H9 (cell line): Measurements from ENCODE around the gene PLEK. TPM values are rescaled to one million over a fixed set of nuclear protein-coding genes. Genes with fewer than 3 reads are reported as not detected.
"Not testable (repeated sequence)": the region's sequence is repeated elsewhere in the genome, so short reads cannot be mapped to it uniquely, and the experiment has no call there.

Experiments
- DNase-seq: peaks from one replicate; pipeline ENCODE4 v3.0.0-alpha.2; 2017
- H2AFZ ChIP-seq: one replicate; pipeline ENCODE4 v1.6.1; 2013; ENCODE audit warnings: mild to moderate bottlenecking, low read length, control low read depth, moderate library complexity
- H2AK5ac ChIP-seq: 2 replicates; pipeline ENCODE4 v1.6.1; 2013; ENCODE audit warnings: low read length, control low read depth, mixed read lengths; ENCODE audit not compliant: insufficient read length
- H2BK120ac ChIP-seq: one replicate; pipeline ENCODE4 v1.6.1; 2013; ENCODE audit warnings: low read depth, mild to moderate bottlenecking, low read length, control low read depth, inconsistent platforms; ENCODE audit not compliant: poor library complexity, severe bottlenecking
- H2BK12ac ChIP-seq: 2 replicates; pipeline ENCODE4 v1.6.1; 2013; ENCODE audit warnings: low read length, control low read depth, mixed read lengths, low read depth; ENCODE audit not compliant: insufficient read length
- H2BK15ac ChIP-seq: 2 replicates; pipeline ENCODE4 v1.6.1; 2013; ENCODE audit warnings: low read depth, low read length, control low read depth
- H2BK20ac ChIP-seq: one replicate; pipeline ENCODE4 v1.6.1; 2013; ENCODE audit warnings: low read depth, mild to moderate bottlenecking, low read length, control low read depth, inconsistent platforms; ENCODE audit not compliant: poor library complexity, severe bottlenecking
- H2BK5ac ChIP-seq: 2 replicates; pipeline ENCODE4 v1.6.1; 2013; ENCODE audit warnings: low read length, control low read depth, mixed read lengths; ENCODE audit not compliant: insufficient read length
- H3K14ac ChIP-seq: 2 replicates; pipeline ENCODE4 v1.6.1; 2013; ENCODE audit warnings: low read length, control low read depth; ENCODE audit not compliant: insufficient read depth
- H3K18ac ChIP-seq: 2 replicates; pipeline ENCODE4 v1.6.1; 2013; ENCODE audit warnings: low read depth, mild to moderate bottlenecking, mixed read lengths, low read length, control low read depth; ENCODE audit not compliant: insufficient read length
- H3K23ac ChIP-seq: 2 replicates; pipeline ENCODE4 v1.6.1; 2013; ENCODE audit warnings: low read length, control low read depth, mixed read lengths, low read depth; ENCODE audit not compliant: insufficient read length
- H3K23me2 ChIP-seq: 2 replicates; pipeline ENCODE4 v1.6.1; 2013; ENCODE audit warnings: low read depth, mild to moderate bottlenecking, mixed read lengths, low read length, control low read depth; ENCODE audit not compliant: insufficient read length, poor library complexity, severe bottlenecking
- H3K27ac ChIP-seq: 2 replicates; pipeline ENCODE4 v1.5.1; 2013; ENCODE audit warnings: low read length, control low read depth, mixed read lengths, low read depth; ENCODE audit not compliant: insufficient read length
- H3K27me3 ChIP-seq: 2 replicates; pipeline ENCODE4 v1.6.1; 2013; ENCODE audit warnings: low read length, control low read depth, inconsistent platforms; ENCODE audit not compliant: insufficient read depth
- H3K4ac ChIP-seq: 2 replicates; pipeline ENCODE4 v1.6.1; 2013; ENCODE audit warnings: low read depth, mild to moderate bottlenecking, control low read depth, inconsistent platforms, low read length, moderate library complexity
- H3K4me1 ChIP-seq: 2 replicates; pipeline ENCODE4 v1.6.1; 2013; ENCODE audit warnings: low read length, control low read depth, inconsistent platforms; ENCODE audit not compliant: insufficient read depth
- H3K4me2 ChIP-seq: 2 replicates; pipeline ENCODE4 v1.6.1; 2013; ENCODE audit warnings: low read length, control low read depth, mixed read lengths; ENCODE audit not compliant: insufficient read length, insufficient read depth
- H3K56ac ChIP-seq: 2 replicates; pipeline ENCODE4 v1.6.1; 2013; ENCODE audit warnings: low read depth, mild to moderate bottlenecking, mixed read lengths, low read length, control low read depth; ENCODE audit not compliant: insufficient read length
- H3K79me1 ChIP-seq: 2 replicates; pipeline ENCODE4 v1.6.1; 2013; ENCODE audit warnings: low read depth, mild to moderate bottlenecking, moderate library complexity, low read length, control low read depth, inconsistent platforms; ENCODE audit not compliant: insufficient read depth, poor library complexity, severe bottlenecking
- H3K79me2 ChIP-seq: 2 replicates; pipeline ENCODE4 v1.6.1; 2013; ENCODE audit warnings: low read length, control low read depth, inconsistent platforms; ENCODE audit not compliant: insufficient read depth
- H3K9ac ChIP-seq: 2 replicates; pipeline ENCODE4 v1.6.1; 2013; ENCODE audit warnings: low read length, control low read depth, mixed read lengths; ENCODE audit not compliant: insufficient read length; ENCODE audit errors: extremely low read depth
- H3K9me3 ChIP-seq: one replicate; pipeline ENCODE4 v1.6.1; 2013; ENCODE audit warnings: low read depth, low read length, inconsistent platforms; ENCODE audit not compliant: control insufficient read depth
- H3T11ph ChIP-seq: one replicate; pipeline ENCODE4 v1.6.1; 2013; ENCODE audit warnings: mild to moderate bottlenecking, low read length, control low read depth, inconsistent platforms
- H4K20me1 ChIP-seq: one replicate; pipeline ENCODE4 v1.6.1; 2013; ENCODE audit not compliant: control insufficient read depth, insufficient read length, insufficient read depth
- H4K5ac ChIP-seq: 2 replicates; pipeline ENCODE4 v1.6.1; 2013; ENCODE audit warnings: low read depth, mild to moderate bottlenecking, mixed read lengths, low read length, control low read depth; ENCODE audit not compliant: insufficient read length
- H4K8ac ChIP-seq: replicated peaks from 2 replicates; pipeline ENCODE4 v1.6.1; 2013; ENCODE audit warnings: low read length, control low read depth, mixed read lengths, low read depth; ENCODE audit not compliant: insufficient read length
- H4K91ac ChIP-seq: 2 replicates; pipeline ENCODE4 v1.6.1; 2013; ENCODE audit warnings: low read depth, mild to moderate bottlenecking, moderate library complexity, mixed read lengths, low read length, control low read depth; ENCODE audit not compliant: insufficient read length
- H3K27ac Mint-ChIP-seq, 3 experiments: 2 replicates in 2 of 3; 3 replicates in 1 of 3; pipeline ENCODE4 v1.8.0; 2020 to 2021; ENCODE audit warnings: mixed read lengths in 3 of 3, mild to moderate bottlenecking in 1 of 3, moderate library complexity in 1 of 3
- H3K27me3 Mint-ChIP-seq: 2 replicates; pipeline ENCODE4 v1.8.0; 2021; ENCODE audit warnings: low read depth, mild to moderate bottlenecking, moderate library complexity, mixed read lengths
- H3K36me3 Mint-ChIP-seq, 3 experiments: 2 replicates in 2 of 3; 3 replicates in 1 of 3; pipeline ENCODE4 v1.8.0; 2020 to 2021; ENCODE audit warnings: low read depth in 3 of 3, mixed read lengths in 3 of 3; ENCODE audit not compliant: insufficient read depth in 1 of 3
- H3K4me1 Mint-ChIP-seq, 2 experiments: 2 replicates each; pipeline ENCODE4 v1.8.0; 2020; ENCODE audit warnings: mixed read lengths in 2 of 2
- H3K4me3 Mint-ChIP-seq, 2 experiments: 2 replicates in 1 of 2; 3 replicates in 1 of 2; pipeline ENCODE4 v1.8.0; 2020 to 2021; ENCODE audit warnings: mild to moderate bottlenecking in 2 of 2, mixed read lengths in 2 of 2, moderate library complexity in 1 of 2
- H3K9me3 Mint-ChIP-seq, 2 experiments: 2 replicates in 1 of 2; 3 replicates in 1 of 2; pipeline ENCODE4 v1.8.0; 2020; ENCODE audit warnings: mild to moderate bottlenecking in 2 of 2, mixed read lengths in 2 of 2, moderate library complexity in 1 of 2
- CTCF ChIP-seq: fragments of 200-600 bp; sonication (generic); conservative IDR thresholded peaks from 3 replicates; pipeline ENCODE4 v1.8.0; 2021; ENCODE audit warnings: antibody characterized with exemption, mild to moderate bottlenecking
- WGBS: extraction: QIAGEN DNeasy Blood & Tissue Kit; methylation state at CpG from one replicate; pipeline ENCODE4 v1.1.7; 2013; ENCODE audit warnings: missing lambda C conversion rate, low lambda C conversion rate, mixed read lengths; ENCODE audit not compliant: insufficient read length; ENCODE audit errors: extremely low coverage; 5-methylcytosine and 5-hydroxymethylcytosine counted together
- total RNA-seq: library from RNA; stranded (reverse); gene quantifications from 2 replicates; pipeline ENCODE4 v1.2.1, GENCODE V29; 2021

Gene PLEK
- total RNA-seq, 1 experiment from 2014 or later = not detected

GRCh38 chr2:68377137-68377780 is 12.2 kb downstream of the PLEK start:
- H3K9me3 ChIP-seq = no peaks in the 10 kb centered on the region
- no peak for TF ChIP-seq CTCF
- H3K9me3 Mint-ChIP-seq = no peaks in the 10 kb centered on the region
- H4K20me1 ChIP-seq = no peaks in the 10 kb centered on the region
- no peak for DNase-seq
- no peaks in the 10 kb centered on the region for H3K36me3 Mint-ChIP-seq
- no peak overlapping the region for H3K4me2 ChIP-seq
- no peak overlapping the region for H3K27ac Mint-ChIP-seq
- H3K4ac ChIP-seq = no peak overlapping the region
- H3K4me1 Mint-ChIP-seq = no peaks in the 10 kb centered on the region
- H4K8ac ChIP-seq = no peak overlapping the region
- no peak overlapping the region for H3K27ac ChIP-seq
- no peaks in the 10 kb centered on the region for H3K23me2 ChIP-seq
- H3K4me3 Mint-ChIP-seq = no peak overlapping the region
- no peak overlapping the region for H3K18ac ChIP-seq
- no CpG with 5 or more reads among the region's 3 CpGs for WGBS
- H3K9ac ChIP-seq = no peak overlapping the region
- no peak overlapping the region for H3K14ac ChIP-seq
- H3K27me3 Mint-ChIP-seq = peaks cover 8% of the 10 kb centered on the region
- H3T11ph ChIP-seq = no peak overlapping the region
- no peaks in the 10 kb centered on the region for H3K79me1 ChIP-seq
- H2BK20ac ChIP-seq = no peak overlapping the region
- H3K56ac ChIP-seq = no peak overlapping the region
- no peaks in the 10 kb centered on the region for H3K79me2 ChIP-seq
- no peak overlapping the region for H3K23ac ChIP-seq
- H3K27me3 ChIP-seq = no peaks in the 10 kb centered on the region
- no peak overlapping the region for H2BK15ac ChIP-seq
- H2AFZ ChIP-seq = no peak overlapping the region
- no peak overlapping the region for H2AK5ac ChIP-seq
- no peaks in the 10 kb centered on the region for H3K4me1 ChIP-seq
- no peak overlapping the region for H4K5ac ChIP-seq
- no peak overlapping the region for H4K91ac ChIP-seq
- no peak overlapping the region for H2BK12ac ChIP-seq
- H2BK5ac ChIP-seq = no peak overlapping the region
- H2BK120ac ChIP-seq = no peak overlapping the region

- H3K27me3 Mint-ChIP-seq, H2BK120ac ChIP-seq, H3K9ac ChIP-seq, H4K5ac ChIP-seq, H3K79me2 ChIP-seq, H3K18ac ChIP-seq, H3K27me3 ChIP-seq, H3K9me3 Mint-ChIP-seq, H4K91ac ChIP-seq, H2AK5ac ChIP-seq, DNase-seq, H4K8ac ChIP-seq, H3K14ac ChIP-seq, H3K56ac ChIP-seq, H2BK20ac ChIP-seq, H3K36me3 Mint-ChIP-seq, H2BK15ac ChIP-seq, H3K4ac ChIP-seq, H3K4me1 ChIP-seq, H3K4me3 Mint-ChIP-seq, H2AFZ ChIP-seq, H3K4me2 ChIP-seq, H4K20me1 ChIP-seq, H2BK5ac ChIP-seq, H3K27ac ChIP-seq, H3K27ac Mint-ChIP-seq, H3K9me3 ChIP-seq, H3K79me1 ChIP-seq, H2BK12ac ChIP-seq, H3T11ph ChIP-seq, H3K4me1 Mint-ChIP-seq, H3K23me2 ChIP-seq, H3K23ac ChIP-seq: not testable (repeated sequence)
- WGBS = no CpG with 5 or more reads among the region's 6 CpGs
These were observed 13.7 kb downstream of the PLEK start for GRCh38 chr2:68378779-68379178.
